SIG-M5 treated with dmso at 0.1 percent for 504 hours (cell line): ENCODE results near the gene TRIM23.

ENCODE experiments used
- DNase-seq: peaks from one replicate; lab custom pipeline; 2025; ENCODE audit not compliant: unreplicated experiment; lab: John Stamatoyannopoulos, UW

Gene TRIM23

DNA sequence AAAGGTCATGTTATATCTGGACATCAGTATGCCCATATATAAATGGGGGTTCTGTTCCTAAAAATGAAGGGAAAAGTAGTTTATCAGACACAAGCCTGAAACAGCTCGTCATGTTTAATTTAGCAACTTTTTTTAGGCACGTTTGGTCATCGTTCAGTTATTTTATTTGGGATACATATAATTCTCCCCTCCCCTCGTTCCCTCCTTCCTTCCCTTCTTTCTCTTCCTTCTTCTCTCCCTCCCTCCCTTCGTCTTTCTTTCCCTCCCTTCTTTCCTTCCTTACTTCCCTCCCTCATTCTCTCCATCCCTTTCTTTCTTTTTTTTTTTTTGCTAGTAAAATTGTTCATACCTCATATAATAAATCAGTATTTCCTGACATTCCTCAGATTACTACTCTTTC, 57.6 kb downstream of the TRIM23 start:
- DNase-seq: no peak

DNA sequence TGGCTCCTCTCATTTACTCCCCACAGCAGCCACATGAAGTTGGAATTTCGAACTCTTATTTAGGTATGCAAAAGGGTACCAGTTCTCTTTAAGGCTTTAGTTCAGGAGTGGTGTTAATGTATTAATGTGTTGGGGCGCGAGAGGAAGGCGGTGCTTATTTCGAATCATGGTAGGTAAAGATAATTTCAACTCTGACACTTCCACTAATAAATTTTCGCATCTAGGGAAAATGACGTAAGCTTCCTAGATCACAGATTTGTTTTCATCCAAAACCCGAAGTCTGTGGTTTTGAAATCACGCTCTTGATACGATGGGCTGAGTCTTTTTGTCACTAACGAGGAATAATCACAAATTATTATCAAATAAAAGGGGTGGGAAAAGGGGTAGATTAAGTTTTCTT, 60.4 kb downstream of the TRIM23 start:
- no peak for DNase-seq

- DNase-seq: peak; percentile 97
Observed at GRCh38 chr5:65562731-65563701, 61.1 kb downstream of the TRIM23 start, which contains the start of the genes CENPK and PPWD1. CENPK (minus strand) TSS chr5:65563168; CDS start chr5:65554907, 8,261 bp downstream. PPWD1 (plus strand) TSS chr5:65563296; CDS start chr5:65563311, 15 bp downstream.

DNA sequence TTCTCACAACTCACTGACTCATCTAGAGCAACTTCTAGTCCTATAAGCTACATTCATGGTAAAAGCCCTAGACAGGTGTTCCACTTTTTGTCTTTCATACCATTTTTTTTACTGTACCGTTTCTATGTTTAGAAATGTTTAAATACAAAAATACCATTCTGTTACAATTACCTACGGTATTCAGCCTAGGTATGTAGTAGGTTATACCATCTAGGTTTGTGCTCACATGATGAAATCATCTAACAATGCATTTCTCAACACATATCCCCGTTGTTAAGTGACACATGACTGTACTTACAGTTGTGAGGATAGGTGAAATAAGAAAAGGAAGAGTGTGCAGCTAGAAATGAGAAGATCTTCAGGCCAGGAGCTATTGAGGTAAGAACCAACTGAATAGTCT, 67.4 kb downstream of the TRIM23 start:
- DNase-seq: peak; percentile 0

GRCh38 chr5:65556181-65556580, 68.0 kb downstream of the TRIM23 start:
- DNase-seq: no peak

GRCh38 chr5:65555287-65555686, 68.8 kb downstream of the TRIM23 start:
- DNase-seq: no peak

- DNase-seq: no peak
Observed at GRCh38 chr5:65553941-65554340, 70.2 kb downstream of the TRIM23 start.

- DNase-seq: no peak
Observed at GRCh38 chr5:65548281-65548680, 75.9 kb downstream of the TRIM23 start.

GRCh38 chr5:65546141-65546540, 78.0 kb downstream of the TRIM23 start:
- DNase-seq: no peak

GRCh38 chr5:65544473-65544872, 79.7 kb downstream of the TRIM23 start:
- no peak for DNase-seq

DNA sequence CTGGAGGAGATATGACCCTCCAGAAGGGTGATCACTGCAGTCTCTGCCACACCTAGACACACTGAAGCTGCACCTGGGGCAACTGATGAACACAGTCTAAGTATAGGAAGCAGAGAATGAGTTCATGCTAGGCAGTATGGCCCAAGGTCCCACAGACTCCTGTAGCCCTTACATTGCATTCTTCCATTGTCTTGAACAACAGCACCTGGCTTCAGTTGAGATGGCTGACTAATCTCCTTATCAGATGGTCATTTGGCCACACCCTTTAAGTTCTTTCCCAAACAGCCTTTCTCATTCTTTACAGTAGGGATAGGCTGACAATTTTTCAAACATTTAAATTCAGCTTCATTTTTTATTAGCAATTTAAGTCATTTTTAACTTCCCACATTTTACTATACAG, 84.3 kb downstream of the TRIM23 start:
- no peak for DNase-seq
